Hepatocyte (in vitro differentiated cells): ENCODE measurements around the gene TEX29.

Source experiments
- CTCF ChIP-seq: fragments of 200-600 bp; sonication (generic); IDR thresholded peaks from 2 replicates; pipeline ENCODE4 v1.5.1; 2016; ENCODE audit warnings: antibody characterized with exemption, mild to moderate bottlenecking; ENCODE audit not compliant: poor library complexity
- EZH2 ChIP-seq: fragments of 200-600 bp; sonication (generic); IDR thresholded peaks from 2 replicates; pipeline ENCODE4 v1.6.1; 2016; ENCODE audit warnings: antibody characterized with exemption, mild to moderate bottlenecking, borderline replicate concordance

DNA sequence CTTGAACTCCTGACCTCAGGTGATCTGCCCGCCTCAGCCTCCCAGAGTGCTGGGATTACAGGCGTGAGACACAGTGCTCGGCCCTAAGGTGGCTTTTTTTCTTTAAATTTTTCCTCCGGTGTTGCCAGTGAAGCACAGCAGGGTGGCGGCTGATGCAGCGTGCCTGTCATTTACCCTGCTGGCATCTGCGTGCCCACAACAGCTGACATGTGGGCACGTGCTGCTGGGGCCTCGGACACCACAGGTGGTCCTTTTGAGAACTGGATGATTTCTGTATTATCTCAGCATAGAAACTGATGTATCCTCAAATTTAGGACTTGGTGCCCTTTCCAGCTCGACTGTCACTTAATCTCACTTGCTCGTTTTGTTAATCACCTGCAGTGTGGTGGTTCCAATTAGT lies 31.2 kb upstream of the TEX29 start:
- TF ChIP-seq CTCF (no peak), EZH2 (no peak)
